H9 (cell line): ENCODE data around the gene TEX11. TPM values are rescaled to one million over a fixed set of nuclear protein-coding genes. Genes with fewer than 3 reads are reported as not detected.
"Not testable (repeated sequence)": the region's sequence is repeated elsewhere in the genome, so short reads cannot be mapped to it uniquely, and the experiment has no call there.

Source experiments
- DNase-seq: peaks from one replicate; pipeline ENCODE4 v3.0.0-alpha.2; 2017
- H2AFZ ChIP-seq: one replicate; pipeline ENCODE4 v1.6.1; 2013; ENCODE audit warnings: mild to moderate bottlenecking, low read length, control low read depth, moderate library complexity
- H2AK5ac ChIP-seq: 2 replicates; pipeline ENCODE4 v1.6.1; 2013; ENCODE audit warnings: low read length, control low read depth, mixed read lengths; ENCODE audit not compliant: insufficient read length
- H2BK120ac ChIP-seq: one replicate; pipeline ENCODE4 v1.6.1; 2013; ENCODE audit warnings: low read depth, mild to moderate bottlenecking, low read length, control low read depth, inconsistent platforms; ENCODE audit not compliant: poor library complexity, severe bottlenecking
- H2BK12ac ChIP-seq: 2 replicates; pipeline ENCODE4 v1.6.1; 2013; ENCODE audit warnings: low read length, control low read depth, mixed read lengths, low read depth; ENCODE audit not compliant: insufficient read length
- H2BK15ac ChIP-seq: 2 replicates; pipeline ENCODE4 v1.6.1; 2013; ENCODE audit warnings: low read depth, low read length, control low read depth
- H2BK20ac ChIP-seq: one replicate; pipeline ENCODE4 v1.6.1; 2013; ENCODE audit warnings: low read depth, mild to moderate bottlenecking, low read length, control low read depth, inconsistent platforms; ENCODE audit not compliant: poor library complexity, severe bottlenecking
- H2BK5ac ChIP-seq: 2 replicates; pipeline ENCODE4 v1.6.1; 2013; ENCODE audit warnings: low read length, control low read depth, mixed read lengths; ENCODE audit not compliant: insufficient read length
- H3K14ac ChIP-seq: 2 replicates; pipeline ENCODE4 v1.6.1; 2013; ENCODE audit warnings: low read length, control low read depth; ENCODE audit not compliant: insufficient read depth
- H3K18ac ChIP-seq: 2 replicates; pipeline ENCODE4 v1.6.1; 2013; ENCODE audit warnings: low read depth, mild to moderate bottlenecking, mixed read lengths, low read length, control low read depth; ENCODE audit not compliant: insufficient read length
- H3K23ac ChIP-seq: 2 replicates; pipeline ENCODE4 v1.6.1; 2013; ENCODE audit warnings: low read length, control low read depth, mixed read lengths, low read depth; ENCODE audit not compliant: insufficient read length
- H3K23me2 ChIP-seq: 2 replicates; pipeline ENCODE4 v1.6.1; 2013; ENCODE audit warnings: low read depth, mild to moderate bottlenecking, mixed read lengths, low read length, control low read depth; ENCODE audit not compliant: insufficient read length, poor library complexity, severe bottlenecking
- H3K27ac ChIP-seq: 2 replicates; pipeline ENCODE4 v1.5.1; 2013; ENCODE audit warnings: low read length, control low read depth, mixed read lengths, low read depth; ENCODE audit not compliant: insufficient read length
- H3K27me3 ChIP-seq: 2 replicates; pipeline ENCODE4 v1.6.1; 2013; ENCODE audit warnings: low read length, control low read depth, inconsistent platforms; ENCODE audit not compliant: insufficient read depth
- H3K4ac ChIP-seq: 2 replicates; pipeline ENCODE4 v1.6.1; 2013; ENCODE audit warnings: low read depth, mild to moderate bottlenecking, control low read depth, inconsistent platforms, low read length, moderate library complexity
- H3K4me1 ChIP-seq: 2 replicates; pipeline ENCODE4 v1.6.1; 2013; ENCODE audit warnings: low read length, control low read depth, inconsistent platforms; ENCODE audit not compliant: insufficient read depth
- H3K4me2 ChIP-seq: 2 replicates; pipeline ENCODE4 v1.6.1; 2013; ENCODE audit warnings: low read length, control low read depth, mixed read lengths; ENCODE audit not compliant: insufficient read length, insufficient read depth
- H3K56ac ChIP-seq: 2 replicates; pipeline ENCODE4 v1.6.1; 2013; ENCODE audit warnings: low read depth, mild to moderate bottlenecking, mixed read lengths, low read length, control low read depth; ENCODE audit not compliant: insufficient read length
- H3K79me1 ChIP-seq: 2 replicates; pipeline ENCODE4 v1.6.1; 2013; ENCODE audit warnings: low read depth, mild to moderate bottlenecking, moderate library complexity, low read length, control low read depth, inconsistent platforms; ENCODE audit not compliant: insufficient read depth, poor library complexity, severe bottlenecking
- H3K79me2 ChIP-seq: 2 replicates; pipeline ENCODE4 v1.6.1; 2013; ENCODE audit warnings: low read length, control low read depth, inconsistent platforms; ENCODE audit not compliant: insufficient read depth
- H3K9ac ChIP-seq: 2 replicates; pipeline ENCODE4 v1.6.1; 2013; ENCODE audit warnings: low read length, control low read depth, mixed read lengths; ENCODE audit not compliant: insufficient read length; ENCODE audit errors: extremely low read depth
- H3K9me3 ChIP-seq: one replicate; pipeline ENCODE4 v1.6.1; 2013; ENCODE audit warnings: low read depth, low read length, inconsistent platforms; ENCODE audit not compliant: control insufficient read depth
- H3T11ph ChIP-seq: one replicate; pipeline ENCODE4 v1.6.1; 2013; ENCODE audit warnings: mild to moderate bottlenecking, low read length, control low read depth, inconsistent platforms
- H4K20me1 ChIP-seq: one replicate; pipeline ENCODE4 v1.6.1; 2013; ENCODE audit not compliant: control insufficient read depth, insufficient read length, insufficient read depth
- H4K5ac ChIP-seq: 2 replicates; pipeline ENCODE4 v1.6.1; 2013; ENCODE audit warnings: low read depth, mild to moderate bottlenecking, mixed read lengths, low read length, control low read depth; ENCODE audit not compliant: insufficient read length
- H4K8ac ChIP-seq: replicated peaks from 2 replicates; pipeline ENCODE4 v1.6.1; 2013; ENCODE audit warnings: low read length, control low read depth, mixed read lengths, low read depth; ENCODE audit not compliant: insufficient read length
- H4K91ac ChIP-seq: 2 replicates; pipeline ENCODE4 v1.6.1; 2013; ENCODE audit warnings: low read depth, mild to moderate bottlenecking, moderate library complexity, mixed read lengths, low read length, control low read depth; ENCODE audit not compliant: insufficient read length
- H3K27ac Mint-ChIP-seq, 3 experiments: 2 replicates in 2 of 3; 3 replicates in 1 of 3; pipeline ENCODE4 v1.8.0; 2020 to 2021; ENCODE audit warnings: mixed read lengths in 3 of 3, mild to moderate bottlenecking in 1 of 3, moderate library complexity in 1 of 3
- H3K27me3 Mint-ChIP-seq: 2 replicates; pipeline ENCODE4 v1.8.0; 2021; ENCODE audit warnings: low read depth, mild to moderate bottlenecking, moderate library complexity, mixed read lengths
- H3K36me3 Mint-ChIP-seq, 3 experiments: 2 replicates in 2 of 3; 3 replicates in 1 of 3; pipeline ENCODE4 v1.8.0; 2020 to 2021; ENCODE audit warnings: low read depth in 3 of 3, mixed read lengths in 3 of 3; ENCODE audit not compliant: insufficient read depth in 1 of 3
- H3K4me1 Mint-ChIP-seq, 2 experiments: 2 replicates each; pipeline ENCODE4 v1.8.0; 2020; ENCODE audit warnings: mixed read lengths in 2 of 2
- H3K4me3 Mint-ChIP-seq, 2 experiments: 2 replicates in 1 of 2; 3 replicates in 1 of 2; pipeline ENCODE4 v1.8.0; 2020 to 2021; ENCODE audit warnings: mild to moderate bottlenecking in 2 of 2, mixed read lengths in 2 of 2, moderate library complexity in 1 of 2
- H3K9me3 Mint-ChIP-seq, 2 experiments: 2 replicates in 1 of 2; 3 replicates in 1 of 2; pipeline ENCODE4 v1.8.0; 2020; ENCODE audit warnings: mild to moderate bottlenecking in 2 of 2, mixed read lengths in 2 of 2, moderate library complexity in 1 of 2
- WGBS: extraction: QIAGEN DNeasy Blood & Tissue Kit; methylation state at CpG from one replicate; pipeline ENCODE4 v1.1.7; 2013; ENCODE audit warnings: missing lambda C conversion rate, low lambda C conversion rate, mixed read lengths; ENCODE audit not compliant: insufficient read length; ENCODE audit errors: extremely low coverage; 5-methylcytosine and 5-hydroxymethylcytosine counted together
- total RNA-seq: library from RNA; stranded (reverse); gene quantifications from 2 replicates; pipeline ENCODE4 v1.2.1, GENCODE V29; 2021

The TEX11 gene
- total RNA-seq, 1 experiment from 2014 or later, result 0.22 TPM

- H2BK12ac ChIP-seq, H3K4me2 ChIP-seq, H2BK5ac ChIP-seq, H3K27ac ChIP-seq, H3T11ph ChIP-seq, H3K9ac ChIP-seq, H2BK20ac ChIP-seq, H3K27ac Mint-ChIP-seq, H2BK15ac ChIP-seq, H3K18ac ChIP-seq, H3K79me2 ChIP-seq, H3K79me1 ChIP-seq, H3K27me3 Mint-ChIP-seq, H2BK120ac ChIP-seq, H3K23me2 ChIP-seq, H3K27me3 ChIP-seq, H3K4me1 ChIP-seq, H4K8ac ChIP-seq, DNase-seq, H2AFZ ChIP-seq, H3K4ac ChIP-seq, H3K4me1 Mint-ChIP-seq, H3K56ac ChIP-seq, H4K5ac ChIP-seq, H4K91ac ChIP-seq, H3K14ac ChIP-seq, H2AK5ac ChIP-seq, H3K4me3 Mint-ChIP-seq, H4K20me1 ChIP-seq, H3K9me3 ChIP-seq, H3K23ac ChIP-seq: not testable (repeated sequence)
- Mint-ChIP-seq H3K9me3 (peaks cover 45 to 53% of the 10 kb centered on the region in 2 experiments), H3K36me3 (peaks cover 2 to 11% (median 9%) of the 10 kb centered on the region in 3 experiments; a peak in 6 of 7 replicates)
- no CpG with 5 or more reads among the region's 1 CpG for WGBS
Observed at GRCh38 chrX:70843620-70844019, 64.9 kb downstream of the TEX11 start.
